ENCODE measurements around the gene KCNMA1.

Gene KCNMA1

DNA sequence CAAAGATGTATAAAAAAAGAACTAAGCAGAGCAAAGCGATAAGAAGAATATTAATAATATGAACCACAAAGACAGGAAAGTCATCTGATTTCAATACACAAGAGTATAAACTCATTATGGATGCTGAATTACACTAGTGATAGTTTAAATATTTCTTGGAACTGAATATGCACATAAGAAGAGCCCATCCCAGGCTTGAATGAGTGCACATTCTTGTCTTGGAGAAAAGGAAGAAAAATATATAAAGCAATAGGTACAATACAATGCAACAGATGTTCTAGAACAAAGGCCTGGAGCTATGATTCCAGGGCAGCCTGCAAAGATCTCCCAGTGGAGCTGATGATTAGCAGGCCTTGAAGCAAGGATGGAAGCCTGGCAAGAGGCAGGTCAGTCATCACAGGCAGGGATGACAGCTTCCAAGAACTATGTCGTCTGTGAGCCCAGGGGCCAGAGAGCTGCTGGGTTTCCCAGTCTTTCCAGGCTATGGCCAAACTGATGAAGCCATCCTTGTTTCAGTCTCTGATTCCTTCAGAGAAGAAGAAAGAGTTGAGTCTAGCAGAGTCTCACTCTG is 277.6 kb downstream of the KCNMA1 start:
- no peaks in the 10 kb centered on the region for H3K27me3 ChIP-seq (replicated peaks; ENCODE audit: control insufficient read depth, insufficient read depth, low read length, poor library complexity, severe bottlenecking)
- H3K4me3 ChIP-seq (ENCODE audit: insufficient read depth, low read depth, low read length, poor library complexity, severe bottlenecking) = no peak overlapping the region
- no peaks in the 10 kb centered on the region for H3K36me3 ChIP-seq (ENCODE audit: control insufficient read depth, insufficient read depth, low read length)
- no peaks in the 10 kb centered on the region for H3K4me1 ChIP-seq (ENCODE audit: control insufficient read depth, insufficient read depth, low read length, poor library complexity, severe bottlenecking)
- no peak for DNase-seq
- H3K9me3 ChIP-seq (ENCODE audit: control insufficient read depth, low read length) = no peaks in the 10 kb centered on the region
- H3K27ac ChIP-seq (ENCODE audit: insufficient read depth, low read length, poor library complexity, severe bottlenecking) = no peak overlapping the region

GRCh38 chr10:77359287-77359691 is 278.3 kb downstream of the KCNMA1 start:
- H3K4me1 ChIP-seq (ENCODE audit: control insufficient read depth, insufficient read depth, low read length, poor library complexity, severe bottlenecking) = no peaks in the 10 kb centered on the region
- no peaks in the 10 kb centered on the region for H3K27me3 ChIP-seq (replicated peaks; ENCODE audit: control insufficient read depth, insufficient read depth, low read length, poor library complexity, severe bottlenecking)
- no peak overlapping the region for H3K4me3 ChIP-seq (ENCODE audit: insufficient read depth, low read depth, low read length, poor library complexity, severe bottlenecking)
- no peak overlapping the region for H3K27ac ChIP-seq (ENCODE audit: insufficient read depth, low read length, poor library complexity, severe bottlenecking)
- no peak for DNase-seq
- H3K9me3 ChIP-seq (ENCODE audit: control insufficient read depth, low read length) = no peaks in the 10 kb centered on the region
- no peaks in the 10 kb centered on the region for H3K36me3 ChIP-seq (ENCODE audit: control insufficient read depth, insufficient read depth, low read length)

DNA sequence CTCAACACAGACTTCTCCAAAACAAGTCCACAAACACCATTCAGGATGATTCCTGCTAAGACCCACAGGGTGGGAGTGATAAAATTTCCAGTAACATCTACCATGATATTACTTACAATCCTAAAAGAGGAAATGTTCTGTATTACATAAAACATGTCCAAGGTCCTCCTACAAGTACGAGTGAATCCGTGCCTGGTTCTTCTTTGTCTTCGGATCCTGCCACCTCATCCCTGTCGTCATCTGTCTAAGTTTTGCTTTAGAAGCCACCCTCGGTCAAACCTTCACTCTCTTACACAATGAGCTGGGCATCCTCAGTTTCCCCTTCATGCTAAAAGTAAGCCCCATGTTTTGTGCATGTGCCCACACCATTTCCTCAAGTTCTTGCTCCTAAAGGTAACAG is 279.0 kb downstream of the KCNMA1 start:
- Histone ChIP-seq H3K9me3 (ENCODE audit: control insufficient read depth, low read length) (no peaks in the 10 kb centered on the region), H3K4me3 (ENCODE audit: insufficient read depth, low read depth, low read length, poor library complexity, severe bottlenecking) (no peak overlapping the region), H3K4me1 (ENCODE audit: control insufficient read depth, insufficient read depth, low read length, poor library complexity, severe bottlenecking) (no peaks in the 10 kb centered on the region), H3K27me3 (replicated peaks; ENCODE audit: control insufficient read depth, insufficient read depth, low read length, poor library complexity, severe bottlenecking) (no peaks in the 10 kb centered on the region), H3K27ac (ENCODE audit: insufficient read depth, low read length, poor library complexity, severe bottlenecking) (no peak overlapping the region), H3K36me3 (ENCODE audit: control insufficient read depth, insufficient read depth, low read length) (no peaks in the 10 kb centered on the region)
- DNase-seq = no peak

- Histone ChIP-seq H3K36me3 (ENCODE audit: control insufficient read depth, insufficient read depth, low read length) (no peaks in the 10 kb centered on the region), H3K27ac (ENCODE audit: insufficient read depth, low read length, poor library complexity, severe bottlenecking) (no peak overlapping the region), H3K4me3 (ENCODE audit: insufficient read depth, low read depth, low read length, poor library complexity, severe bottlenecking) (no peak overlapping the region), H3K4me1 (ENCODE audit: control insufficient read depth, insufficient read depth, low read length, poor library complexity, severe bottlenecking) (no peaks in the 10 kb centered on the region), H3K9me3 (ENCODE audit: control insufficient read depth, low read length) (no peaks in the 10 kb centered on the region), H3K27me3 (replicated peaks; ENCODE audit: control insufficient read depth, insufficient read depth, low read length, poor library complexity, severe bottlenecking) (no peaks in the 10 kb centered on the region)
- no peak for DNase-seq
These were observed 279.8 kb downstream of the KCNMA1 start for GRCh38 chr10:77357611-77358310.

GRCh38 chr10:77357185-77357584 is 280.4 kb downstream of the KCNMA1 start:
- Histone ChIP-seq H3K4me3 (ENCODE audit: insufficient read depth, low read depth, low read length, poor library complexity, severe bottlenecking) (no peak overlapping the region), H3K9me3 (ENCODE audit: control insufficient read depth, low read length) (no peaks in the 10 kb centered on the region), H3K4me1 (ENCODE audit: control insufficient read depth, insufficient read depth, low read length, poor library complexity, severe bottlenecking) (no peaks in the 10 kb centered on the region), H3K36me3 (ENCODE audit: control insufficient read depth, insufficient read depth, low read length) (no peaks in the 10 kb centered on the region), H3K27ac (ENCODE audit: insufficient read depth, low read length, poor library complexity, severe bottlenecking) (no peak overlapping the region), H3K27me3 (replicated peaks; ENCODE audit: control insufficient read depth, insufficient read depth, low read length, poor library complexity, severe bottlenecking) (no peaks in the 10 kb centered on the region)
- no peak for DNase-seq

GRCh38 chr10:77355844-77356243 is 281.8 kb downstream of the KCNMA1 start:
- Histone ChIP-seq H3K27ac (ENCODE audit: insufficient read depth, low read length, poor library complexity, severe bottlenecking) (no peak overlapping the region), H3K4me1 (ENCODE audit: control insufficient read depth, insufficient read depth, low read length, poor library complexity, severe bottlenecking) (no peaks in the 10 kb centered on the region), H3K9me3 (ENCODE audit: control insufficient read depth, low read length) (no peaks in the 10 kb centered on the region), H3K27me3 (replicated peaks; ENCODE audit: control insufficient read depth, insufficient read depth, low read length, poor library complexity, severe bottlenecking) (no peaks in the 10 kb centered on the region), H3K4me3 (ENCODE audit: insufficient read depth, low read depth, low read length, poor library complexity, severe bottlenecking) (no peak overlapping the region), H3K36me3 (ENCODE audit: control insufficient read depth, insufficient read depth, low read length) (no peaks in the 10 kb centered on the region)
- no peak for DNase-seq

DNA sequence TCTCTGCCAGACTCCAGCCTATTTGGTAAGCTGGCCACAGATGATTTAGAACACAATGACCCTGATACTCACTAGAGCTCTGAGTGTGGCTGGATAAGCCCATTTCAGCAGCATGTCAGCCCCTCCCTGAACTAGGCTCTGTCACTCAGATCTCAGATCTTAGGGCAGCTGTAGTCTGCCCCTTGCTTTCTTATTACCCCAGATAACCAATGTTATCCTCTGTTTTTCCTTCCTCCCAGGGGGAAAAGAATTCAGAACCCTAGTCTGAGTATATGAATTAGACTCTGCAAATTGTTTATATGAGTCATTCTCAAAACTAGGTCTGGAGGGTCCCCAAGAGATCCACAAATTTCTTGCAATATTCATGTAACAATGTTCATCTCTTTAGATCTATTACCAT is 286.2 kb downstream of the KCNMA1 start:
- DNase-seq = no peak
- H3K9me3 ChIP-seq (ENCODE audit: control insufficient read depth, low read length) = no peaks in the 10 kb centered on the region
- H3K27ac ChIP-seq (ENCODE audit: insufficient read depth, low read length, poor library complexity, severe bottlenecking) = no peak overlapping the region
- H3K4me1 ChIP-seq (ENCODE audit: control insufficient read depth, insufficient read depth, low read length, poor library complexity, severe bottlenecking) = no peaks in the 10 kb centered on the region
- no peak overlapping the region for H3K4me3 ChIP-seq (ENCODE audit: insufficient read depth, low read depth, low read length, poor library complexity, severe bottlenecking)
- no peaks in the 10 kb centered on the region for H3K36me3 ChIP-seq (ENCODE audit: control insufficient read depth, insufficient read depth, low read length)
- no peaks in the 10 kb centered on the region for H3K27me3 ChIP-seq (replicated peaks; ENCODE audit: control insufficient read depth, insufficient read depth, low read length, poor library complexity, severe bottlenecking)

DNA sequence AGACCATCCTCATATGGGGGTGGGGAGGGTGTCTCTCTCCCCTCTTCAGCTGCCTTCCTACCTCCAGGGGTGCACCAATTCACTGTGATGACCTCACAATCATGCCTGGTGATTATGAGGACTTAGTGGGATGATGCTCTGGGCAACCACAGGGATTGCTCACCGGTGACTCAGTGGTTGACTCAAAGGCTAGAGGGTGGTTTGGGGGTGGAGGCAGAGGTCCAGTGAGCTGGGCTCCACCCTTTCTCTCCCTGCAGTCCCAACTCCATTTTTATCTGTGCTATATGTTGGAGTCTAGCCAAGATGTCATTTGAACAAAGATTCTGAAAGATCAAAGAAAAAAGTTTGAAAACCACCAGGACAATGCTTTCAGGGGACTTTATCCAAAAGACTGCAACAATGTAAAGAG is 286.9 kb downstream of the KCNMA1 start:
- no peaks in the 10 kb centered on the region for H3K9me3 ChIP-seq (ENCODE audit: control insufficient read depth, low read length)
- no peaks in the 10 kb centered on the region for H3K36me3 ChIP-seq (ENCODE audit: control insufficient read depth, insufficient read depth, low read length)
- H3K27ac ChIP-seq (ENCODE audit: insufficient read depth, low read length, poor library complexity, severe bottlenecking) = no peak overlapping the region
- no peak overlapping the region for H3K4me3 ChIP-seq (ENCODE audit: insufficient read depth, low read depth, low read length, poor library complexity, severe bottlenecking)
- DNase-seq = no peak
- no peaks in the 10 kb centered on the region for H3K4me1 ChIP-seq (ENCODE audit: control insufficient read depth, insufficient read depth, low read length, poor library complexity, severe bottlenecking)
- no peaks in the 10 kb centered on the region for H3K27me3 ChIP-seq (replicated peaks; ENCODE audit: control insufficient read depth, insufficient read depth, low read length, poor library complexity, severe bottlenecking)

DNA sequence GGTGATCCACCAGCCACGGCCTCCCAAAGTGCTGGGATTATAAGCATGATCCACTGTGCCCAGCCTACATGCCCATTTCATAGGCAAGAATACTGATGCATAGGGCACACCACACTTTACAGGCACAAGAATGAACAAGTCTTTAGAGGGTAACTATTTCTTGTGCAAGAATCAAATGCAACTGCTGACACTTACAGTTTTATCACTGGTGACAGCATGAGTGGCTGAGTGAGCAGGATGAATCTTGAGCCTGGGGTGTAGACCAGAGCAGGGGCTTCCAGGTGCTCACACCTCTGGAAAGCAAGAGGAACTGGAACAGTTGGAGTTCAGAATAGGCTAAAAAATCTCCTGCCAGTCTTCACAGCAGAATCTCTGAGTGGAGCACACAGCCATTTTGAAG is 287.5 kb downstream of the KCNMA1 start:
- no peaks in the 10 kb centered on the region for H3K36me3 ChIP-seq (ENCODE audit: control insufficient read depth, insufficient read depth, low read length)
- H3K27ac ChIP-seq (ENCODE audit: insufficient read depth, low read length, poor library complexity, severe bottlenecking) = no peak overlapping the region
- DNase-seq = no peak
- no peak overlapping the region for H3K4me3 ChIP-seq (ENCODE audit: insufficient read depth, low read depth, low read length, poor library complexity, severe bottlenecking)
- H3K4me1 ChIP-seq (ENCODE audit: control insufficient read depth, insufficient read depth, low read length, poor library complexity, severe bottlenecking) = no peaks in the 10 kb centered on the region
- H3K27me3 ChIP-seq (replicated peaks; ENCODE audit: control insufficient read depth, insufficient read depth, low read length, poor library complexity, severe bottlenecking) = no peaks in the 10 kb centered on the region
- no peaks in the 10 kb centered on the region for H3K9me3 ChIP-seq (ENCODE audit: control insufficient read depth, low read length)

- H3K27ac ChIP-seq (ENCODE audit: insufficient read depth, low read length, poor library complexity, severe bottlenecking) = no peak overlapping the region
- H3K36me3 ChIP-seq (ENCODE audit: control insufficient read depth, insufficient read depth, low read length) = no peaks in the 10 kb centered on the region
- H3K4me3 ChIP-seq (ENCODE audit: insufficient read depth, low read depth, low read length, poor library complexity, severe bottlenecking) = no peak overlapping the region
- no peaks in the 10 kb centered on the region for H3K4me1 ChIP-seq (ENCODE audit: control insufficient read depth, insufficient read depth, low read length, poor library complexity, severe bottlenecking)
- H3K27me3 ChIP-seq (replicated peaks; ENCODE audit: control insufficient read depth, insufficient read depth, low read length, poor library complexity, severe bottlenecking) = no peaks in the 10 kb centered on the region
- DNase-seq = no peak
- H3K9me3 ChIP-seq (ENCODE audit: control insufficient read depth, low read length) = no peaks in the 10 kb centered on the region
These were observed 288.4 kb downstream of the KCNMA1 start for GRCh38 chr10:77349226-77349625.

All from effector memory CD4-positive, alpha-beta T cell (primary cell).